NCI-H2227 (cell line): ENCODE data around the gene TENT5A.
A peak's percentile ranks its signal among the peaks of the same experiment; 100 is the strongest.
"Not testable (repeated sequence)": the region's sequence is repeated elsewhere in the genome, so short reads cannot be mapped to it uniquely, and the experiment has no call there.

Experiments
- DNase-seq: peaks from one replicate; lab custom pipeline; 2025; ENCODE audit not compliant: unreplicated experiment; lab: John Stamatoyannopoulos, UW

Gene TENT5A

GRCh38 chr6:81752084-81752920 is at the start of gene TENT5A:
Gene TENT5A (minus strand): TSS chr6:81752681. CDS start chr6:81752141, 540 bp downstream.
- peak; percentile 25 for DNase-seq

GRCh38 chr6:81801489-81801888 is 49.0 kb upstream of the TENT5A start:
- DNase-seq, result no peak

DNA sequence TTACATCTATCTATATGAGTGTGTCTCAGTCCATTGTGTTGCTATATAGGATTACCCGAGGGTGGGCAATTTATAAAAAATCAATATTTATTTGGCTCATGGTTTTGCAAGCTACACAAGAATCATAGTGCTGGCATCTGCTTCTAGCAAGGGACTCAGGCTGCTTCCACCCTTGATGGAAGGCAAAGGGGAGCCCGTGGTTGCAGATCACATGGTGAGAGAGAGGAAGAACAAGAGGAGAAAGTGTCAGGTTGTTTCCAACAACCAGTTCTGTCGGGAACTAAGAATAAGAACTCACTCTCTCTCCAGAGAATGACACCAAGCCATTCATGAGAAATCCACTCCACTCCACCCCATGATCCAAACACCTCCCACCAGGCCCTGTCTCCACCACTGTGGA is 48.2 kb upstream of the TENT5A start:
- DNase-seq, result no peak

- no peak for DNase-seq
Observed at GRCh38 chr6:81799323-81799722, 46.8 kb upstream of the TENT5A start.

DNA sequence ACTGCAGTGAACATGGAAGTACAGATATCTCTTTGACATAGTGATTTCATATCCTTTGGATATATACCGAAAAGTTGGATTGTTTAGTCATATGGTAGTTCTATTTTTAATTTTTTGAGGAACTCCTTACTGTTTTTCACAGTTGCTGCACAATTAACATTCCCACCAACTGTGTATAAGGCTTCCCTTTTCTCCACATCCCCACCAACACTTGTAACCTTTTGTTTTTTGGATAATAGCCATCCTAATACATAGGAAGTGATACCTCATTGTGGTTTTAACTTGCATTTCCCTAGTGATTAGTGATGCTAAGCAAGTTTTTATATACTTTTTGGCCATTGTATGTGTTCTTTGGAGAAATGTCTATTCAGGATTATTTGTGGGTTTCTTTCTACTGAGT is 45.1 kb upstream of the TENT5A start:
- no peak for DNase-seq

DNA sequence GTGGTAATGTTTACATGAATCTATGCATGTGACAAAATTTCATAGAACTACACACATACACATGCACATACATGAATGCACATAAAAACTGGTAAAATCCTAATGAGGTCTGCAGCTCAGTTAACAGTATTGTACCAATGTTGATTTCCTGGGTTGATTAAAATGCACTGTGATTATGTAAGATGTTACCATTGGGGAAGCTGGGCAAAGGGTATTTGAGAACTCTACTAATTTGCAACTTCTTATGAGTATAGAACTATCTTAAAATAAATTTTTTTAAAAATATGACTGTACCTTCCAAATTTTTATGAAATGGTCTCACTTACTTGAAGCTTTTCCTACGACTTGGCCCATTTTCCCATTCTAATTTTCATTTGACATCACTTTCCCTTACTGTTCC is 43.4 kb upstream of the TENT5A start:
- no peak for DNase-seq

GRCh38 chr6:81793821-81794475 is 41.5 kb upstream of the TENT5A start:
- DNase-seq, result no peak

GRCh38 chr6:81792826-81793225 is 40.3 kb upstream of the TENT5A start:
- DNase-seq, result no peak

DNA sequence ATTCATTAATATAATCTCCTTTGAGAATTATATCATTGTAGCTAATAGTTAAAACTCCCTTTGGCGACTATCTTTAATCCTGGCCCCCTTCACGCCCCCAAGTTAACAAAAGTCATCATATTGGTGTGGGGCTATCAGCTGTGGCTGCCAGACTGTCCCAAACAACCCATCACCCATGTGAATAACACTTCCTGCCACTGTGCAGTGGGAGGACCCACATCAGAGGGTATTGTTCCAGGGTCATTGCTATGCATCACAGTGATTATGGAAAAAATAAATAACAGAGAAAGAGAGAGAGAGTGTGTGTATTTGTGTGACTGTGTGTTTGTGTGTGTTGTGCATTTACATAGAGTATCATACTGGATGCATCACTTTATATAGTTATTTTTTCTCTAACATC is 39.3 kb upstream of the TENT5A start:
- no peak for DNase-seq

DNA sequence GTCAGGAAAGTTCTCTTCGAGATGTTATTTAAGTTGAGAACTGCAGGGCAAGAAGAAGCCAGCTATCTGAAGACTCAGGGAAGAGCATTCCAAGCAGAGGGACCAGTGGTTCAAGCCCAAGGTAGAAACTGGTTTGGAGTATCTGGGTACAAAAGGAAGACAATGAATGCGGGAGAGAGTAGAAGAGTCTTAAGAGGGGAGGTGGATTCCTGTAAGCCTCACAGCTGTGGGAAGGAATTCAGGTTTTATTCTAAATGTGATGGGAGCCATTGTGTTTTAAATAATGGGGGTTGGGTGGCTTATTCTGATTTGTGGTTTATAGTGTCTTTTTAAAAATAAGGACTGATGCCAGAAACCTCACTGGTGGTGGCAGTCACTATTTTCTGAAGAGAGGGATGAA is 37.6 kb upstream of the TENT5A start:
- DNase-seq, result no peak

DNA sequence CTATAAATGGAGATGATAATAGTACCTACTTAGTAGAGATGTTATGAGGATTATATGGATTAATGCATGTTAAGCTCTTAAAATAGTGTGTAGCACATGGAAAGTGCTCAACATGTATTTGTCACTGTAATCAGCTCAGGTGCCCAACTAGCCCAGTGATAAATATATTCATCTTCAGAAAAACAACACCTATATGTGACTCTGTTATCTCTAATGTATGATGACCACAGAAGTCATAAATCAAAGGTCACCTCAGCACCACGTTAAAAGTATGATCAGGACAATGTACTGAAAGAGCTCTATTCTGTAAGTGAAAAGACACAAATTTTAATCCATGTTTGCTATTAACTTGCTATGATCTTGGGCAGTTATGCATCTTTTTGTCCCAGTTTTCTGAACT is 36.8 kb upstream of the TENT5A start:
- no peak for DNase-seq

DNA sequence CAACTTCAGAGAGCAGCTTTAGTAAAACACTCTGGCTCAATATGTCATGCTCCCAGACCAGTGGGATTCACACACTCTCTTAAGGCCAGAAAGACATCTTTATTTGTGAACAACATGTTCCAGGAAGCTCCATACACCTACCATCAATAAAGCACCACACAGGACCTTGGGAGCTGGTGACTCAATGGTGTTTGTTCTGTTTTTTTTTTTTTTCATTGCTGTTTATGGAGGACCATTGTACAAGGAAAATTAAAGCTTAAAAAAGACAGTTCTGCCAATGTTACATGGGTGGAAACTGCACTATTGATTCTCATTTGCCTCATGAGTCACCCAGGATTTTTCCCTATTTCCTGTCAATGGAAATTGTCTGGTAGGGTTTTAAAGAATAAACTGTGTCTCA is 36.3 kb upstream of the TENT5A start:
- DNase-seq, result no peak

DNA sequence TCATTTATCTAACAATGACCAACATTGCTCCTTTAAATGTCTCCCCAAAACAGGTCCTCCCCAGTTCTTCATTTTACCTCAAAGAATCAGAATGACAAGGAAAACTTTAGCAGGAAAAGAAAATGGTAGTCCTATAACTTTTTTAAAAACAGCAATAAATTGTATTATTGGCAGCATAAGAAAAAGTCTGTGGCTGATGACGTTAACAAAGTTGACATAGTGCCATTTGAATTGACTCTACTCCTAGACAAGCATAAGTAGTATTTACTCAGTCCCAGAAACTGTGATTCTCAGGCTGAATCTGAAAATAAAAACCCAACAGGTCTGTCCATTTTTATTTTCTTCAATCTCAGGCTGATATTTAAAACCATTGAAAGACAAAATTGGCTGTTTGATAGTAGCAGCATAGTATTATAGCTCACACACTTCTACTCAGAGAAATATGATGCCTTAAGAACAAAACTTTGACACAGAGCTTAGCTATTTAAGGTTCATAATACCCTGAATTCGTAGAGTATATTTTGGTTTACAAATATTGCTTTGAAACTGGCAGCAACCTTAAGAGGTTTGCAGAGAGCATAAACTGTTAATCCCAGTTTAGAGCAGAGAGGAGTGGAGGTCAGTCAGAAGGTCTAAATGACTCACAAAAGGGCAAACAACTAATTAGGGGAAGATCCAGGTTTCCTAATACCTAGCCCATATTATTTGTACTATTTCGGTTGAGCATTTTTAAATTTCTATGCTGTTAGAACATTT is 35.0 kb upstream of the TENT5A start:
- no peak for DNase-seq

- DNase-seq, result no peak
Observed at GRCh38 chr6:81786150-81786549, 33.7 kb upstream of the TENT5A start.

DNA sequence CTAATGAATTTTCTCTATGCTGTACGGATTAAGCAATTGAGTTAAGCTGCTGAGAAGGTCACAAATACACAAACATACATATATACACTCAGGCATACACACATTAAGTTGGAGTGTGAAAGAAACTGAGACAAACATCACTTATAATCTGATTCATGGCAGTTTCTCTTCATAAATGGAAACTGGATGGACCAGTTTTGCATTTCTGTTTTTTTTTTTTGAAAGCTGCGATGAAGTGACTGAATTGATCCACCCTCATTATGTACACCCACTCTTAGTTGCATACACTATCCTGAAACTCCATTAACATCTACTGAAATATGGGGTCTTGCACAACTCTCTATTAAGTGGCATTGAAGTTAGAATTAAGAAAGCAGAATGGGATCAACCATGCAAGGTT is 32.9 kb upstream of the TENT5A start:
- DNase-seq, result no peak

DNA sequence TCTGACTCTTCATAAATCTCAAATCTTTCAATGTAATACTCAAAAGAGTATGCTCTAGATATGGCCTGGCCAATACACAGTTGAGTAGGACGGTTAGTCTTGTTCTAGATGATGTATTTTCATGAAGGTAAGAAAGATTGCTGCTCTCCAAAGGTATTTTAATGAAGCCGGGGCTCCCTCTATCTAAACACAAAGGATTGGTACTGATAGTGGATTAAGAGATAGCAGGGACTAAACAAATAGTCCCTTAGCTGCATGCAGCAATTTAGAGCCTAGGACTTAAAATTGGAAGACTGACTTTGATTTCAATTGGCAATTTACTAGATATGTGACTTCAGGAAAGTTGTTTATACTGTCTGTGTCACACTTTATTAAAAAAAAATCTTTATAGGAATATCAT is 31.4 kb upstream of the TENT5A start:
- DNase-seq, result no peak

- DNase-seq, result no peak
Observed at GRCh38 chr6:81781624-81782023, 29.1 kb upstream of the TENT5A start.

DNA sequence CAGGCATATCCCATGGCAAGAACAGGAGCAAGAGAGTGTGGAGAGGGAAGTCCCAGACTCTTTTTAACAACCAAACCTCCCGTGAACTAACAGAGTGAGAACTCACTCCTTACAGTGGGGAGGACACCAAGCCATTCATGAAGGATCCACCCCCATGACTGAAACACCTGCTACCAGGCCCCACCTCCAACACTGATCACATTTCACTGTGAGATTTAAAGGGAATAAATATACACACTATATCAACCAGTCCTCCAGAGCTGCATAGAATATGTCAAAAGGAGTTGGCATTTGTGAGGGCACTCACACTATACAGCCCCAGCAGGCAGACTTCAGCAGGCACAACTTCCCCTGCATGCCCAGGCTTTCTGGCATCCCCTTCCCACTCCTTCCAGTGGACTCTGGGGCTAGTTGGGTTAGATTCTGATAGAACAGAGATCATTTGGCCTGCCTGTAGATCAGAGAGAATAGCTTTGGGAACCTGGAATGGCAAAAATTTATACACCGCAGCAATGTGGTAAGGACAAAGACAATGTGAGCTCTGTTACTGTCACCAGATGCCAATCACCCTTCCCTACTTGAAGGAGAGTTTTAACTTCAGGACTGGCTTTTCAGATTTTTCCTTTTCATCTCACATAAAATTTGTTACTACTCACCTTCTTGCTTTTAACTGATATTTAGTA is 25.2 kb upstream of the TENT5A start:
- no peak for DNase-seq

GRCh38 chr6:81776219-81776618 is 23.7 kb upstream of the TENT5A start:
- not testable (repeated sequence) for DNase-seq

- no peak for DNase-seq
Observed at GRCh38 chr6:81774542-81774941, 22.1 kb upstream of the TENT5A start.

DNA sequence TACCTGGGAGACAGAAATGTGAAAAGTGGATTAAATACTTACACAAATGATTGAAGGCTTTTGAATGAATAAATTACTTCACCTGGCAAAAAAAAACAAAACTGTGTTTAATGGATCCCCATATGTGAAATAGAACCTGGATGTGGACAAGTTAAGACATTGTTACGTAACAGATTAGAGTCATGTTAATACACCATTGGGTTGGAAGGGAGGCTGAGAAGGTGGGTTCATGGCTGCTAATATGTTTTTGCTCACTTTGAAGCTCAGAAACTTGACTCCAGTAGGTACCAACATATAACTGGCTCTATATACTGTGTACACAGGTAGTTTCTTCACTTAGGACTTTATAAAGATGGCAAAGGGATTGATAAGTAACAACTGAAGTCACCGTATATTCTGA is 21.4 kb upstream of the TENT5A start:
- no peak for DNase-seq
